GM19035 (cell line): ENCODE measurements around the gene EFS.

Experiments
- ATAC-seq: cut with Tn5 transposase; IDR thresholded peaks from one replicate; pipeline ENCODE4 v1.9.1; 2021; ENCODE audit not compliant: unreplicated experiment

EFS gene, protein sequence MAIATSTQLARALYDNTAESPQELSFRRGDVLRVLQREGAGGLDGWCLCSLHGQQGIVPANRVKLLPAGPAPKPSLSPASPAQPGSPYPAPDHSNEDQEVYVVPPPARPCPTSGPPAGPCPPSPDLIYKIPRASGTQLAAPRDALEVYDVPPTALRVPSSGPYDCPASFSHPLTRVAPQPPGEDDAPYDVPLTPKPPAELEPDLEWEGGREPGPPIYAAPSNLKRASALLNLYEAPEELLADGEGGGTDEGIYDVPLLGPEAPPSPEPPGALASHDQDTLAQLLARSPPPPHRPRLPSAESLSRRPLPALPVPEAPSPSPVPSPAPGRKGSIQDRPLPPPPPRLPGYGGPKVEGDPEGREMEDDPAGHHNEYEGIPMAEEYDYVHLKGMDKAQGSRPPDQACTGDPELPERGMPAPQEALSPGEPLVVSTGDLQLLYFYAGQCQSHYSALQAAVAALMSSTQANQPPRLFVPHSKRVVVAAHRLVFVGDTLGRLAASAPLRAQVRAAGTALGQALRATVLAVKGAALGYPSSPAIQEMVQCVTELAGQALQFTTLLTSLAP

DNA sequence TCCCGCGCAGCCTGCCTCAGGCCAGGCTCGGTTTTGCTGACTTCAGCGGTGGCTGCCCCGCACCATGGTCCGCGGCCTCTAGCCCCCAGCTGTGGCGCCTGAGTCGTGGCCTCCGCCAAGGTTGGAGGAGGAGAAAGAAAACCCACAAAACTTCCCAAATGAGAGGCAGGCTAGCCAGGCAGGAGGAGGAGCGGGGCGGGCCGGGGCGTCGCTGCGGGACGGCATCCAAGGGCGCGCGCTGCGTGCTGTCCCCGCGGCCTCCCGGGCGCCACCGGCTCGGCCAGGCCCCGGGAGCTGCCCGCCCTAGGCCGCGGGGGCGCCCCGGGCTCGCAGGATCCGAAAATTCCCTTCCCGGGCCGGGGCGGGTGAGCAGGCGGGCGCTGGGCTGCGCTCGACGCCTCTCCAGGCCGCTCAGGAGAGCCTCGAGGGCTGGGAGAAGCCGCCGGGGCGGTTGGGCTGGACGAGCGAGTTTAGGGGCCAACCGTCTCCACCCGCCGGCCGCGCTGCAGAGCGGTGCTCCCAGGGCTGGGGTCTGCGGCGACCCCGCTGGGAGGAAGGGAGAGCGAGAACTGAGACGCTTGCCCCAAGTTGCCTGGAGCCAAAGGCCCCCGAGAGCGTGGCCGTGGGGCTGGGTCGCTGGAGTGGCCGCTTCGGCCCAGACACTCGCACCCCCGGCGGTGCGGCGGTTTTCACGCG, at the start of gene EFS:
Gene EFS, minus strand, starts transcription at position 137 of the 696 bp plus-strand sequence. CDS start 147 bp downstream, outside the sequence.
- ATAC-seq = no peak

DNA sequence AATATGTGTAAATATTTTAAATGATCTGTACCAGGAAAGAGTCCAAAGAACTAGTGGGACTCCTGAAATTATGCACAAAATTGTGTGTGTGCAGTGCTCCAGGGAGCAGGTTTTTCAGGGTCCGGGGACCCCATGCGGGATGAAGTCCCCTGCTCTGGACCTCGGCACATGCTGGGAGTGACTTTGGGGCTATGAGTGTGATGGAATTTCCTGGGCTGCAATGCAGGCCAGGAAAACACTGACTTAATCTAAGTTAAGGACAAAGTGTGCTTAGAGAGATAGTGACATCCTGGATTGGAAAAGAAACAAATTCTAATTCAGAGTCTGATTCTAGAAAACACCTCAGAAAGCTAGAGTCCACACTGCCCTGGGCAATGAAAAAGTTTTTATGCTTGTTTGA, 49.3 kb upstream of the EFS start:
- ATAC-seq = no peak

DNA sequence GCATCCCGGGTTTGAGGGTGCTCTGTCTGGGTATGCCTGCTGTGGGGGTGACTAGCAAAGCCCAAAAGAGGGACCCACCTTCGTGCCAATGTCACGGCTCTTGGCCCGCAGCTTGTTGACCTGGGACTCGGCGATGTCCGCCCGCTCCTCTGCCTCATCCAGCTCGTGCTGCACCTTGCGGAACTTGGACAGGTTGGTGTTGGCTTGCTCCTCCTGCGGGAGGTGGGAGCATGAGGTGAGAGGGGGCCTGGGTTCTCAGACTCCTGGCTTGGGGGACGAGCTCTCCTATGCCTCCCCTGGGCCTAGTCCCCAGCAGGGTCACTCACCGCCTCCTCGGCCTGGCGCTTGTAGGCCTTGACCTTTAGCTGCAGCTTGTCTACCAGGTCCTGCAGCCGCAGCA, 48.7 kb upstream of the EFS start:
- ATAC-seq = no peak

DNA sequence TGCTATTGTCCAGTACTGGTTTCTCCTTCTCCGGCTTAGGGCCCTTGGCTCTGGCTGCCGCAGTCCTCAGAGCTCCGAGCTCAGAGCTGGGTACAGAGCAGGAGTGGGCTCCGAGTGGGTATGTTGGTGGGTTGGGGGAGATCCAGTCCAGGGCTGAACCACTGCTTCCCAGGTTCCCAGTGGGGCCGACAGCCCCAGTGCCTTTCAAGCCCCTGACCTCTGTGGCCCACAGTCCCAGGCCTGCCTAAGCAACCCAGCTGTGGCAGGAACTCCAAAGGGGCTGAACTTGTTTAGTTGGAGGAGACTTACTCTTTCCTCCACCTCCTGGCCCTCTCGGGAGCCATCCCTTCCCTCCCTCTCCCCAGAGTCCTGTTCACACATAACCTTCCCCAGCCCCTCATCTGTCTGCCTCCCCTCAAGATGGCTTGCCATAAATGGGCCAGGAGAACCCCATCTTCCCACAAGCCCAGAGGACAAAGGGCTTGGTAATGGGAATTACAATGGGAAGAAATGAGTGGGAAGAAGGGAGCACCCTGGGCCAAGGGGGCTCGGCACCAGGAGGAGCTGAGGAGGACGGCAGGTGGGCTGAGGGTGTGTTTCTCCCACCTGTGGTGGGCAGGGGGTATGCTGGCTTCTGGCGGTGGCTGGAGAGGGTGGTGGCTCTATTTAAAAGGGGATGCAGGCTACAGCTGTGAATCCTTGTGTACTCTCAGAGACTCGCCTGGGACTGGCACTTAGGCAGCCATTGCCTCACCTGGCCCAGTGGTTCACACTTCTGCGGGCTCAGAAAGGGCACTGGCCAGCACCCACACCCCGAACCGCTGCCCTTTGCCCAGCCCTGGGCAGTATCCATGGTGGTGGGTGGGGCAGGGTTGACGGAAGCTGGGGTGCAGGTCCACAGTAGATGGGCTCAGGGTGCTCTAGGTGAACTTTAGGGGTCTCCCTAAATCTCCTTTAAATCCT, 46.9 kb upstream of the EFS start:
- ATAC-seq = no peak

- ATAC-seq = no peak
These were observed 45.1 kb upstream of the EFS start for GRCh38 chr14:23409966-23410635.

DNA sequence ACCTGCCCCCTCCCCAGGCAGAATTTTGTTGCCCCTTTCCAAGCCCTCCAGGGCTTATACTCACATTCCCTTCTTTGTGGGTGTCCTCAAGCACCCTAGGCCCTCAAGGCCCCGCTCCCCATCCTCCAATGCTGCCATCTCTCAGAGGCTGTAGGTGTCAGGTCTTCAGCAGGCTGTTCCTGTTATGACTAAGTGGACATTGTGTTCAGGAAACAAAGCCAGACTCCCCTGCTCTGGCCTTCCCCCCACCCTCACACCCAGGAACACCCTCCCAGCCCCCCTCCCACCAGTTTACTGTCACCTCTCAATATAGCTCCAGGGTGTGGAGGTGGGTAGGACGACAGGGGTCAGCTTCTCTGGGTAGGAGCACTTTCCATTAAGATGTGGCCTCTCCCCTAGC, 44.5 kb upstream of the EFS start:
- ATAC-seq = no peak

GRCh38 chr14:23408307-23408630, 43.3 kb upstream of the EFS start:
- no peak for ATAC-seq

GRCh38 chr14:23407516-23408306, 42.7 kb upstream of the EFS start, which contains the start of gene MYH6:
TSS of gene MYH6 (minus strand) at chr14:23408273. CDS start at chr14:23407223, 1,050 bp downstream.
- no peak for ATAC-seq

DNA sequence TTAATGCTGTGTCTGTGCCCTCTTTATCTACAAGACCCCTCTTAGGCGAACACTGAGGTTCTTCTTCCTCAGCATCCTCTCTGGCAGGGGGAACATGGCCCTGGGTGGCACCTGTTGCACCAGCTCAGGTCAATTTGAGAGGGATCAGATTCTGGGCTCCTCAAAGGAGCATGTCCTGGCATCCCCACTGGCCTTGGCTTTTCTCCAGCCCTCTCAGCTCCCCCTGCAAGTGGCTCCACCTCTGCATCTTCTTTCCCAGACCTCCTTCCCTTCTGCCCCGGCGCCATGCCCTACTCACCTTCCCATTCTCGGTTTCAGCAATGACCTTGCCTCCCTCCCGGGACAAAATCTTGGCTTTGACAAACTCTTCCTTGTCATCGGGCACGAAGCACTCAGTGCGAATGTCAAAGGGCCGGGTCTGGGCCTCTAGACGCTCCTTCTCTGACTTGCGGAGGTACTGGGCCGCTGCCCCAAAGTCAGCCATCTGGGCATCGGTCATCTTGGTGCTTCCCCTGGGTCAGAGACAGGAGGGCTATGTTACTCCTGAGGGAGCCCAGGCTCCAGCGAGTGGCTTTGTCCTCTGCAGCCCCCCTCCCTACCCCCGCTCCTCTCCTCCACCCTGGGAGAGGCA, 41.9 kb upstream of the EFS start:
- no peak for ATAC-seq

- ATAC-seq = no peak
These were observed 41.3 kb upstream of the EFS start for GRCh38 chr14:23406244-23406643.

GRCh38 chr14:23405516-23406025, 40.6 kb upstream of the EFS start:
- no peak for ATAC-seq

DNA sequence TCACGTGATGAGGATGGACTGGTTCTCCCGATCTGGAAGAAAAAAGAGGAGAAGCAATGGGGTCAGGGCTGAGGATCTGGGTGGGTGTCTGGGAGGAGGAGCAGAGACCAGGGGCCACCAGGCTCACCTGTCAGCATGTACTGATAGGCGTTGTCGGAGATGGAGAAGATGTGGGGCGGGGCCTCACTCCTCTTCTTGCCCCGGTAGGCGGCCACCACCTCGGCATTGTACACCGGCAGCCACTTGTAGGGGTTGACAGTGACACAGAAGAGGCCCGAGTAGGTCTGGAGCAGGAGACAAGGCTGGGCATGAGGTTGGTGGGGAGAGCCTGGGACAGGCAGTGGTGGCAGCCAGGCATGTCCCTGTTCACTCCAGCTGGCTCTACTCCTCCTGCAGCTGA, 40.1 kb upstream of the EFS start:
- no peak for ATAC-seq

DNA sequence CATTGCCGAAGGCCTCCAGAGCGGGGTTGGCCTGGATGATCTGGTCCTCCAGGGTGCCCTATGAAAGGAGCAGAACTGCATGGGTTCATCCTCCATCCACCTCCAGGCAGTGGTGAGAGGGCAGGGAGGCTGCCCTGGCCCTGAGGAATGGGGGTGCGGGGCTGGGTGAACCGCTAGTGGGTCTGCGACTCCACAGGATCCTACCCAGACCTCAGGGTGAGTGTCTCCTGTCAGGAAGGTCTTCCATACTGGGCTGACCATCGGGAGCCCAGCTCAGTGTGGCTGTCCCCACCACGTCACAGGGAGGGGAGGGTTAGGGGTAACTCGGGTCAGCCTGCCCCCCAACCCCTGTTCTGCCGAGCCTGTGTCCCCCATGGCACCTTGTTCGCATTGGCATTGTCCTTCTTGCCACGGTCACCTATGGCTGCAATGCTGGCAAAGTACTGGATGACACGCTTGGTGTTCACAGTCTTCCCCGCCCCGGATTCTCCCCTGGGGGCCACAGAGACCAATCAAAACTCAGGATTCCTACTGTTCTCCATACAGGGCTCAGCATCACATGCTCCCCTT, 39.4 kb upstream of the EFS start:
- no peak for ATAC-seq

DNA sequence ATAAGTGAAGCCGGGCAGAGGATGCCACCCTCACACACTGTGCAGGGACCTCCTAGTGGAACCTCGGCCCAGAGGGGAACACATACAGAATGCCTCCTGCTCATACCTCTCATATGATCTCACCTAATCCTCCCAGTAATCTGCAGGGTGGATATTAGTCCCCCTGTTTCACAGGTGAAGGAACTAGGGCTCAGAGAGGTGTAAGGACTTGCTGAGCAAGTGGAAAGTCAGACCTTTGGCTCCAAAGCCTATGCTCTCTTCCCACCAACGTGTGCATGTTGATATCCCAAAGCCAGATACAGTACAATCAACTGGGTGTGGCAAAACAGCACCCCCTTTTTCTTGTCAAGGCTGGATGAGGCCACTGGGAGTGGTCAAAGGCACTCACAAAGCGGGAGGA, 38.9 kb upstream of the EFS start:
- no peak for ATAC-seq

GRCh38 chr14:23403139-23403438, 38.1 kb upstream of the EFS start:
- ATAC-seq = no peak

GRCh38 chr14:23402296-23403138, 37.5 kb upstream of the EFS start:
- no peak for ATAC-seq

DNA sequence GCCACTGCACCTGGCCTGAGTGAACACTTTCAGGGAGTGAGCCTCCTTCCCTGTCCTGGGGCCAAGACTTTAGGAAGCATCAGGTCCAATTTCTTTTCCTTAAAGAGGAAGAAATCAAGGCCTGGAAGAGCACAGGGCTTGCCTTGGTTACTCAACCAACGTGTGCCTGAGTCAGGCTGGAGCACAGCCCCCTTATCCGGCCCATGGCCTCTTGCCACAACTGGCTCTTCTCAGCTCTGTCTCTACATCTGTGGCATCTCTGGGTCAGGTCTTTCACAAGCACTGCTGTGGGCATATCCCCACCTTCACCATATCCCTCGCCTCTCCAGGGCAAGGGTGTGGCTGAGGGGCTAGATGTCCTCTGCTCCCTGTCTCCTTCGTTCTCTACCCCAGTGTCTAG, 36.3 kb upstream of the EFS start:
- ATAC-seq = no peak
